Bronchial epithelial cell (primary cell): ENCODE data around the gene DMD. TPM values are rescaled to one million over a fixed set of nuclear protein-coding genes. Genes with fewer than 3 reads are reported as not detected.
A peak's percentile ranks its signal among the peaks of the same experiment; 100 is the strongest.

Source experiments
- DNase-seq: peaks from one replicate; pipeline ENCODE4 v3.0.0-alpha.2; 2010; ENCODE audit warnings: low read depth
- FAIRE-seq: peaks from 2 replicates; lab custom pipeline; 2011; peaks lifted over from hg19 to GRCh38; lab: Jason Lieb, UNC
- H3K27me3 ChIP-seq: 2 replicates; pipeline ENCODE4 v1.5.1; 2011; ENCODE audit warnings: low read length; ENCODE audit not compliant: control insufficient read depth, insufficient read depth
- H3K36me3 ChIP-seq: 2 replicates; pipeline ENCODE4 v1.5.1; 2011; ENCODE audit warnings: low read length; ENCODE audit not compliant: control insufficient read depth, insufficient read depth
- H3K4me3 ChIP-seq: 2 replicates; pipeline ENCODE4 v1.5.1; 2011; ENCODE audit warnings: mild to moderate bottlenecking, low read depth, low read length, control low read depth
- total RNA-seq: library from RNA; depleted of rRNA; stranded (reverse); fragments of >200 nt; gene quantifications from 2 replicates; pipeline ENCODE4 v1.2.1, GENCODE V29; 2014
- TF ChIP-seq, protein P1 (sequence below): IDR thresholded peaks from 2 replicates; pipeline ENCODE4 v1.5.1; 2011; ENCODE audit warnings: mild to moderate bottlenecking, moderate library complexity, low read length, control low read depth, inconsistent platforms; ENCODE audit not compliant: insufficient read depth, severe bottlenecking

Gene DMD
- total RNA-seq, 1 donor from 2014 or later = 4.5 TPM

DNA sequence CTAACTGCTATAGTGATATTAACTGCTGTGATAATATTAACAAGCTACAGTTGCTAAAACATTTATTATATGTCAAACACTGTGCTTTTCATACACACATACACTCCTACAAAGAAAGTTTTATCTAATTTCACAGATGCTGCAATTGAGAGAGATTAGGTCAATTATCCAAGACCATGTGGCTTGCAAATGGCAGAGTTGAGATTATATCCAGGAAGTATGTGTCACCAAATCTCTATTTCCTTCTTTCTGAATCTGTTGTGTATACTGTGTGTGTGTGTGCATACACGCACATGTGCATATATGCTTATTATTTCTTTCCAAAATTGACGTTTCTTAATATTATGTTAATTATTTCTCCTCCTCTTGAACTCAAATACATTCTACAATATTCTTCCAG lies 1363.6 kb downstream of the DMD start:
- Histone ChIP-seq H3K27me3 (no peaks in the 10 kb centered on the region), H3K36me3 (no peaks in the 10 kb centered on the region), H3K4me3 (no peak overlapping the region)
- no peak for FAIRE-seq
- TF ChIP-seq, protein P1, sequence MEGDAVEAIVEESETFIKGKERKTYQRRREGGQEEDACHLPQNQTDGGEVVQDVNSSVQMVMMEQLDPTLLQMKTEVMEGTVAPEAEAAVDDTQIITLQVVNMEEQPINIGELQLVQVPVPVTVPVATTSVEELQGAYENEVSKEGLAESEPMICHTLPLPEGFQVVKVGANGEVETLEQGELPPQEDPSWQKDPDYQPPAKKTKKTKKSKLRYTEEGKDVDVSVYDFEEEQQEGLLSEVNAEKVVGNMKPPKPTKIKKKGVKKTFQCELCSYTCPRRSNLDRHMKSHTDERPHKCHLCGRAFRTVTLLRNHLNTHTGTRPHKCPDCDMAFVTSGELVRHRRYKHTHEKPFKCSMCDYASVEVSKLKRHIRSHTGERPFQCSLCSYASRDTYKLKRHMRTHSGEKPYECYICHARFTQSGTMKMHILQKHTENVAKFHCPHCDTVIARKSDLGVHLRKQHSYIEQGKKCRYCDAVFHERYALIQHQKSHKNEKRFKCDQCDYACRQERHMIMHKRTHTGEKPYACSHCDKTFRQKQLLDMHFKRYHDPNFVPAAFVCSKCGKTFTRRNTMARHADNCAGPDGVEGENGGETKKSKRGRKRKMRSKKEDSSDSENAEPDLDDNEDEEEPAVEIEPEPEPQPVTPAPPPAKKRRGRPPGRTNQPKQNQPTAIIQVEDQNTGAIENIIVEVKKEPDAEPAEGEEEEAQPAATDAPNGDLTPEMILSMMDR = no peak
- DNase-seq = no peak

DNA sequence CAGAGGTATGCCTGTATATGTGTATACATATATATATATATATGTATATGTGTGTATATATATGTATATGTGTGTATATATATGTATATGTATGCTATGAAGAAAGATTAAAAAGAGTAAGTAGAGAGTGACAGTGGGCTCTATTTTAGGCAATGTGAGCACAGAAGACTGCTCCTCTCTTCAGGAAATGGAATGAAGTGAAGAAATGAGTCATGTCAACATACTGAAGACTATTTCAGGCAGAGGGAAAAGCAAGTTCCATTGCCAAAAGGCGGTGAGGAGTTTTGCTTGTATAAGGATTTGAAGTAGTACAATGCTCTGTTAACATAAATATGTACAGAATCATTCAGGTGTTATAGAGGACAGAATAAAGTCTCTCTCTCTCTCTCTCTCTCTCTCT lies 1366.3 kb downstream of the DMD start:
- Histone ChIP-seq H3K4me3 (no peak overlapping the region), H3K36me3 (no peaks in the 10 kb centered on the region), H3K27me3 (no peaks in the 10 kb centered on the region)
- DNase-seq = peak; percentile 0
- TF ChIP-seq, protein P1 = no peak
- no peak for FAIRE-seq

DNA sequence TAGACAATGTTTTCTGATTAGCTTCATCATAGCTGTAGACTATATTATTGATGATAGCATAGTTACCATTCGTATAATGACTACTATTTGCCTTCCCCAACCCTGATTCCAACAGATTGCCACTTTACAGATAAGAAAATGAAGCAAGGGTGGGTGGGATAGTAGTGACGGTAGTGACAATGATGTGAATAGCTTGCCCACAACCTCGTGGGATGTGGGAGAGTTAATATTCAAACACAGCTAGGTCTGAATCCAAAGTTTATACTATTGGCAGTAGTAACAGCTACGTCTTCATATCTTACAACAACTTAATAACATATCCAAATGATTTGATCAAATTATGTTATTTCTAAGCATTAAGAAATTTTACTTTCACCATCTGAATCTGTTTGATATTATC lies 1372.7 kb downstream of the DMD start:
- Histone ChIP-seq H3K4me3 (no peak overlapping the region), H3K27me3 (no peaks in the 10 kb centered on the region), H3K36me3 (no peaks in the 10 kb centered on the region)
- DNase-seq (no peak), FAIRE-seq (no peak)
- TF ChIP-seq, protein P1 = no peak

DNA sequence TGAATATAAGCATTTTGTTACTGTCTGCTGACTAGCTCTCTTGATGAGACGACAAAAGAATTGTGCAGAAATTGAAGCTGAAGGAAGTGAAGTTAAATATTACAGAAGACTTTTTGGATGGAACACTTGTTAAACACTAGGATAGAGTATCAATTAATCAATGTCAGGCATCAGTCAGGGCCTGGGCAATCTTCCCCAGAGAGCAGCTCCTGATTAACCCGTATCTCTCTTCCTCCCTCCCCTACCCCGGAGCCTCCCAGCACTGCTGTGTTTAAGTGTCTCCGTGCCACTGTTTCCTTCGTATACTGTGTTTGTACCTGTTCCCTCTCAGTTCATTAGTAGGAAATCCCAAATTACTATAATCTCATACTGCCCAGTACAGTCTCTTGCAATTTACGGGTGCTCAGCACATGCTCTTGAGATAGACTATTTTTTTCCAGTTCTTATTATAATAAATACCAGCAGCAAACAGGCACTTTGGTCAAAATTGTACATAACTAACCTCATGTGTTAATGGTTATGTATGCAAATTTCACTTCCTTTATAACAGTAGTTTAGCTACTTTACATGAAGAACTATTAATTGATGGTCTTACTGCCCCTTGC lies 1373.8 kb downstream of the DMD start:
- TF ChIP-seq, protein P1 = no peak
- Histone ChIP-seq H3K4me3 (no peak overlapping the region), H3K27me3 (no peaks in the 10 kb centered on the region), H3K36me3 (no peaks in the 10 kb centered on the region)
- DNase-seq (no peak), FAIRE-seq (no peak)

DNA sequence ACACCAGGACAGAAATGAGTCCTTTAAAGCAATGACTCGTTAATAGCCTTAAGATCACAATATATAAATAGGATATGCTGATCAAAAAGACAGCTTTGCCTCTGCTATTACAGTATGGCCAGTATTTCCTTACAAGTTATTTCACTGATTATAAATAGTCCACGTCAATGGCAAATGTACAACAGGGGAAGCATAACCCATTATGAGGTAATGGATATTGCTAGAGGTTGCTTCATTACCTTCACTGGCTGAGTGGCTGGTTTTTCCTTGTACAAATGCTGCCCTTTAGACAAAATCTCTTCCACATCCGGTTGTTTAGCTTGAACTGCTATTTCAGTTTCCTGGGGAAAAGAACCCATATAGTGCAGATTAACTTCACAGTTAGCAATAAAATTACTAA lies 1374.9 kb downstream of the DMD start:
- FAIRE-seq (no peak), DNase-seq (no peak)
- TF ChIP-seq, protein P1 = no peak

DNA sequence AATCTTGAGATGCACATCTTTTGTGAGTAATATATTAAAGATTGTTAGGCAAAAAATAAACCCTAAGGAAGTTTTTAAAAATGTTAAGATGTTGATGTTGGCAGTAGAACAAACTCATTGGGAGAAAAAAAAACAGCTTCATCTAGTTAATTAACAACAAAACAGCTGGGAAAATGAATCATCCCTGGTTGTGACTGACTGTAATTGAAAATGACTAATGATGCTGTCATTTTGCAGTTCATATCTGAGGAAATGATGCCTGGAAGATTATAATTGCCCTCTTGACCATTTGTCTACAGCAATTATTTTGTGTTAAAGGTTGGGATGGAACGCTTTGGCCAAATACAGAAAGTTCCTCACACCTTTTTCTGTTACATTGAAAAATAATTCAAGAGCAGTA lies 1379.1 kb downstream of the DMD start:
- TF ChIP-seq, protein P1 = no peak
- H3K27me3 ChIP-seq = no peaks in the 10 kb centered on the region
- H3K4me3 ChIP-seq = no peak overlapping the region
- no peaks in the 10 kb centered on the region for H3K36me3 ChIP-seq
- no peak for FAIRE-seq
- peak; percentile 65 for DNase-seq

More for the DNA sequence above, 1374.9 kb downstream of the DMD start:
- no peaks in the 10 kb centered on the region for H3K36me3 ChIP-seq
- H3K27me3 ChIP-seq = no peaks in the 10 kb centered on the region
- no peak overlapping the region for H3K4me3 ChIP-seq
